Fibroblast of villous mesenchyme (primary cell): ENCODE data around the gene LSP1. TPM values are rescaled to one million over a fixed set of nuclear protein-coding genes. Genes with fewer than 3 reads are reported as not detected.

Experiments
- DNase-seq: peaks from one replicate; pipeline ENCODE4 v3.0.0-alpha.2; 2010; ENCODE audit warnings: low read depth
- H3K4me3 ChIP-seq: 2 replicates; pipeline ENCODE4 v1.5.1; 2011; ENCODE audit warnings: low read depth, mild to moderate bottlenecking, low read length
- total RNA-seq: library from RNA; depleted of rRNA; stranded (reverse); fragments of >200 nt; gene quantifications from 2 replicates; pipeline ENCODE4 v1.2.3, GENCODE V29; 2012
- TF ChIP-seq, protein P1 (sequence below): IDR thresholded peaks from 2 replicates; pipeline ENCODE4 v1.5.1; 2012; ENCODE audit warnings: low read depth, mild to moderate bottlenecking, low read length; ENCODE audit not compliant: insufficient read depth

The LSP1 gene
- total RNA-seq, 1 donor: not detected

GRCh38 chr11:1863352-1864216 is 10.7 kb downstream of the LSP1 start:
- peak overlapping the region; percentile 46 for H3K4me3 ChIP-seq
- TF ChIP-seq, protein P1, sequence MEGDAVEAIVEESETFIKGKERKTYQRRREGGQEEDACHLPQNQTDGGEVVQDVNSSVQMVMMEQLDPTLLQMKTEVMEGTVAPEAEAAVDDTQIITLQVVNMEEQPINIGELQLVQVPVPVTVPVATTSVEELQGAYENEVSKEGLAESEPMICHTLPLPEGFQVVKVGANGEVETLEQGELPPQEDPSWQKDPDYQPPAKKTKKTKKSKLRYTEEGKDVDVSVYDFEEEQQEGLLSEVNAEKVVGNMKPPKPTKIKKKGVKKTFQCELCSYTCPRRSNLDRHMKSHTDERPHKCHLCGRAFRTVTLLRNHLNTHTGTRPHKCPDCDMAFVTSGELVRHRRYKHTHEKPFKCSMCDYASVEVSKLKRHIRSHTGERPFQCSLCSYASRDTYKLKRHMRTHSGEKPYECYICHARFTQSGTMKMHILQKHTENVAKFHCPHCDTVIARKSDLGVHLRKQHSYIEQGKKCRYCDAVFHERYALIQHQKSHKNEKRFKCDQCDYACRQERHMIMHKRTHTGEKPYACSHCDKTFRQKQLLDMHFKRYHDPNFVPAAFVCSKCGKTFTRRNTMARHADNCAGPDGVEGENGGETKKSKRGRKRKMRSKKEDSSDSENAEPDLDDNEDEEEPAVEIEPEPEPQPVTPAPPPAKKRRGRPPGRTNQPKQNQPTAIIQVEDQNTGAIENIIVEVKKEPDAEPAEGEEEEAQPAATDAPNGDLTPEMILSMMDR: no peak
- DNase-seq: peak; percentile 94

DNA sequence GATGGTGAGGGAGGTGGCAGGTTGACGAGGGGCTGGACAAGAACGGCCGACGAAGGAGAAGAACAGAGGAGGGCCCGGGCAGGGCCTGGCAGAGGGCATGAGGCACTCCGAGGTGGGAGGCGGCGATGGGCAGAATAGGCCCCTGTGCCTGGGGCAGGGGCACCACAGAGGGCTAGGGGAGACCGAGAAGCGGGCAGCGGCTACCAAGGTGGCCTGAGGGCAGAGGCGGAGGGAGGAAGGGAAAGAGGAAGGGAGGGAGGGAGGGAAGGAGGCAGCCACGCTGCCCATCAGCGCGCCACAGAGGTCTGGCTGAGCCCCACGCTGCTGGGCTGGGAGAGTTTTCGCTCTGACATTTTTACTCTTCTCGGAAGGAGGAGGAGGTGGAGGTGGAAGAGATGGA is 11.3 kb downstream of the LSP1 start:
- peak overlapping the region; percentile 46 for H3K4me3 ChIP-seq
- TF ChIP-seq, protein P1: no peak
- no peak for DNase-seq

GRCh38 chr11:1864831-1865665 is 12.2 kb downstream of the LSP1 start:
- peak overlapping the region; percentile 46 for H3K4me3 ChIP-seq
- TF ChIP-seq, protein P1: no peak
- DNase-seq: no peak

- H3K4me3 ChIP-seq: no peak overlapping the region
- DNase-seq: no peak
- TF ChIP-seq, protein P1: no peak
Measured at GRCh38 chr11:1866226-1866625, 13.3 kb downstream of the LSP1 start.

GRCh38 chr11:1866776-1867175 is 13.9 kb downstream of the LSP1 start:
- H3K4me3 ChIP-seq: no peak overlapping the region
- DNase-seq: no peak
- TF ChIP-seq, protein P1: no peak

GRCh38 chr11:1867381-1867780 is 14.5 kb downstream of the LSP1 start:
- no peak overlapping the region for H3K4me3 ChIP-seq
- TF ChIP-seq, protein P1: no peak
- DNase-seq: no peak
